ENCODE measurements around the gene SLC16A12.

The SLC16A12 gene

GRCh38 chr10:89505640-89506275 lies 29.6 kb downstream of the SLC16A12 start:
- no peak for DNase-seq

- DNase-seq: no peak
Observed at GRCh38 chr10:89504691-89505090, 30.7 kb downstream of the SLC16A12 start.

- DNase-seq: no peak
Observed at GRCh38 chr10:89503652-89504370, 31.6 kb downstream of the SLC16A12 start.

- no peak for DNase-seq
Observed at GRCh38 chr10:89503151-89503550, 32.2 kb downstream of the SLC16A12 start.

- DNase-seq: no peak
Observed at GRCh38 chr10:89502549-89502948, 32.8 kb downstream of the SLC16A12 start.

- no peak for DNase-seq
Observed at GRCh38 chr10:89494575-89494974, 40.8 kb downstream of the SLC16A12 start.

GRCh38 chr10:89494068-89494467 lies 41.3 kb downstream of the SLC16A12 start:
- no peak for DNase-seq

- no peak for DNase-seq
Observed at GRCh38 chr10:89491932-89492331, 43.5 kb downstream of the SLC16A12 start.

- DNase-seq: no peak
Observed at GRCh38 chr10:89490596-89491335, 44.6 kb downstream of the SLC16A12 start.

- DNase-seq: no peak
Observed at GRCh38 chr10:89482256-89482655, 53.1 kb downstream of the SLC16A12 start.

- DNase-seq: no peak
Observed at GRCh38 chr10:89481662-89482061, 53.7 kb downstream of the SLC16A12 start.

GRCh38 chr10:89479771-89480446 lies 55.5 kb downstream of the SLC16A12 start:
- DNase-seq: no peak

GRCh38 chr10:89478739-89479654 lies 56.4 kb downstream of the SLC16A12 start:
- DNase-seq: no peak

GRCh38 chr10:89478085-89478738 lies 57.2 kb downstream of the SLC16A12 start:
- no peak for DNase-seq

GRCh38 chr10:89476150-89476549 lies 59.2 kb downstream of the SLC16A12 start:
- no peak for DNase-seq

GRCh38 chr10:89475591-89475998 lies 59.8 kb downstream of the SLC16A12 start:
- DNase-seq: no peak

GRCh38 chr10:89475125-89475524 lies 60.3 kb downstream of the SLC16A12 start:
- DNase-seq: no peak

- no peak for DNase-seq
Observed at GRCh38 chr10:89474452-89474851, 60.9 kb downstream of the SLC16A12 start.

GRCh38 chr10:89471110-89471809 lies 64.1 kb downstream of the SLC16A12 start:
- no peak for DNase-seq

GRCh38 chr10:89470628-89471027 lies 64.8 kb downstream of the SLC16A12 start:
- DNase-seq: no peak

- no peak for DNase-seq
Observed at GRCh38 chr10:89469517-89469916, 65.9 kb downstream of the SLC16A12 start.
